ENCODE data around the gene LAMTOR5. TPM values are rescaled to one million over a fixed set of nuclear protein-coding genes. Genes with fewer than 3 reads are reported as not detected.

Gene LAMTOR5
- total and polyA plus RNA-seq, 12 donors, result 209 to 506 (median 248) TPM

DNA sequence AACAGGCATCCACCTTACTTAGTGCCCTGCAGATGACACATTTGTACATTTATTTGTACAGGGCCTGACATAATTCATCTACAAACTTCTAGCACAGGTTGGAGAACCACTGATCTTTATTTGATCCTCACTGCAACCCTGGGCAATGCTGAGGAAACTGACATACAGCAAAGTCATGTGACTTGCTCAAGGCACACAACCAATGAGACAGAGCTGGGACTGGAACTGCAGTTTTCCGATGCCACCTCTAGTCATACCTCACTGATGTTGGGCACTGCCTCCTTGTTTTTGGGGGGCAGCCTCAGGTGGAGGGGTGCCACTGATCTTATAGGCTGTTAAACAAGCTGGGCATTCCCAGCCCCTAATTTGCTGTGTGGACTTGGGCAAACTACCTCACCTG lies 46.8 kb upstream of the LAMTOR5 start:
- no peaks in the 10 kb centered on the region for H3K9me3 ChIP-seq
- ATAC-seq (no peak), DNase-seq (no peak)
- intact Hi-C loops (cut with DNase I), result loop anchor here in 3 of 10 donors (5.0 to 10.0 kb wide), 2 partner anchors 37 to 140 kb away; no protein-coding TSS in a partner anchor
- no peak overlapping the region for H3K4me3 ChIP-seq
- no peaks in the 10 kb centered on the region for H3K4me1 ChIP-seq
- TF ChIP-seq, protein P1, sequence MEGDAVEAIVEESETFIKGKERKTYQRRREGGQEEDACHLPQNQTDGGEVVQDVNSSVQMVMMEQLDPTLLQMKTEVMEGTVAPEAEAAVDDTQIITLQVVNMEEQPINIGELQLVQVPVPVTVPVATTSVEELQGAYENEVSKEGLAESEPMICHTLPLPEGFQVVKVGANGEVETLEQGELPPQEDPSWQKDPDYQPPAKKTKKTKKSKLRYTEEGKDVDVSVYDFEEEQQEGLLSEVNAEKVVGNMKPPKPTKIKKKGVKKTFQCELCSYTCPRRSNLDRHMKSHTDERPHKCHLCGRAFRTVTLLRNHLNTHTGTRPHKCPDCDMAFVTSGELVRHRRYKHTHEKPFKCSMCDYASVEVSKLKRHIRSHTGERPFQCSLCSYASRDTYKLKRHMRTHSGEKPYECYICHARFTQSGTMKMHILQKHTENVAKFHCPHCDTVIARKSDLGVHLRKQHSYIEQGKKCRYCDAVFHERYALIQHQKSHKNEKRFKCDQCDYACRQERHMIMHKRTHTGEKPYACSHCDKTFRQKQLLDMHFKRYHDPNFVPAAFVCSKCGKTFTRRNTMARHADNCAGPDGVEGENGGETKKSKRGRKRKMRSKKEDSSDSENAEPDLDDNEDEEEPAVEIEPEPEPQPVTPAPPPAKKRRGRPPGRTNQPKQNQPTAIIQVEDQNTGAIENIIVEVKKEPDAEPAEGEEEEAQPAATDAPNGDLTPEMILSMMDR (IDR thresholded peaks at IDR 0.05), result no peak
- no peak overlapping the region for H3K27ac ChIP-seq
- WGBS, 2 donors, result 82 to 86% methylated on average over 1 of the region's 1 CpG
- H3K36me3 ChIP-seq, result no peaks in the 10 kb centered on the region
- peaks cover 0 to 37% (median 17%) of the 10 kb centered on the region in 7 donors for H3K27me3 ChIP-seq

DNA sequence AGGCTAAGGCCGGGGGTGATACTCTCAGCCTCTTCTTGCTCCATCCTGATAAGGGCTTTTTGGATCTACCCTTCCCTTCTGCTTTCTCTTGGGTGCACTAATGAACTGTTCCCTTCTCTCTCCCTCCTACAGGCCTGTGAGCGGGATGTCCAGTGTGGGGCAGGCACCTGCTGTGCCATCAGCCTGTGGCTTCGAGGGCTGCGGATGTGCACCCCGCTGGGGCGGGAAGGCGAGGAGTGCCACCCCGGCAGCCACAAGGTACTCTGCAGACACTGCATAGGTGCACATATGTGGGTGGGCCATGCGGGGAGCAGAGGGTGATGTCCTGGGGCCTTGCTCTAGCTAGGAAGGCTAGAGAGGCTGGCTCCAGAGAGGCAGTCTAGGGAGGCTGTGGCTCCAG lies 46.3 kb upstream of the LAMTOR5 start:
- Histone ChIP-seq H3K4me1 (no peaks in the 10 kb centered on the region), H3K9me3 (no peaks in the 10 kb centered on the region), H3K36me3 (no peaks in the 10 kb centered on the region), H3K27me3 (peaks cover 2 to 42% (median 17%) of the 10 kb centered on the region in 7 donors), H3K4me3 (no peak overlapping the region), H3K27ac (no peak overlapping the region)
- TF ChIP-seq, protein P1 (IDR thresholded peaks at IDR 0.05), result no peak
- WGBS, 2 donors, result 88 to 90% methylated on average over 9 of the region's 9 CpGs
- ATAC-seq (no peak), DNase-seq (no peak)
- intact Hi-C loops (cut with DNase I), result loop anchor here in 3 of 10 donors (5.0 to 10.0 kb wide), 2 partner anchors 37 to 139 kb away; no protein-coding TSS in a partner anchor

DNA sequence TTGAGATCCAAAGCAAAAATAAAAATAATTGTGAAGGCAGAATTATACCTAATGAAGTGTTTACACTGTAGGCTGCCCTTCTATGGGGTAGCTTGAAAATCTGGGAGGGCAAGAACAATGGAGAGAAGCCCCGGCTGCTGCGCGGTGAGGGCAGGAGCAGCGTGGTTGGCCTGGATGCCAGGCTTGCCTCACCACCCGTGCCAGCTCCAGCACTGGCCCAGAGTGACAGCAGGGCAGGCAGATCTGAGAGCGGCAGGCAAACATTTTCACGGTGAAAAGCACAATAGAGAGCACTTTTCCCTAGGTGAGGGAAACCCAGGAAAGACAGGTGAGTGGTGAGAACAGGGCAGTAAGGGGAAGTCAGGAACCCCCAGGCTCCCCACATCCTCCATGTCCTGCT lies 44.8 kb upstream of the LAMTOR5 start:
- intact Hi-C loops (cut with DNase I), result loop anchor here in 3 of 10 donors (5.0 to 10.0 kb wide), 2 partner anchors 35 to 138 kb away; no protein-coding TSS in a partner anchor
- TF ChIP-seq, protein P1 (IDR thresholded peaks at IDR 0.05), result no peak
- H3K27me3 ChIP-seq, result peaks cover 4 to 42% (median 18%) of the 10 kb centered on the region in 7 donors
- no peaks in the 10 kb centered on the region for H3K36me3 ChIP-seq
- WGBS, 2 donors, result 62 to 69% methylated on average over 7 of the region's 7 CpGs
- H3K4me3 ChIP-seq, result no peak overlapping the region
- DNase-seq (no peak), ATAC-seq (no peak)
- no peaks in the 10 kb centered on the region for H3K4me1 ChIP-seq
- no peak overlapping the region for H3K27ac ChIP-seq
- H3K9me3 ChIP-seq, result no peaks in the 10 kb centered on the region

DNA sequence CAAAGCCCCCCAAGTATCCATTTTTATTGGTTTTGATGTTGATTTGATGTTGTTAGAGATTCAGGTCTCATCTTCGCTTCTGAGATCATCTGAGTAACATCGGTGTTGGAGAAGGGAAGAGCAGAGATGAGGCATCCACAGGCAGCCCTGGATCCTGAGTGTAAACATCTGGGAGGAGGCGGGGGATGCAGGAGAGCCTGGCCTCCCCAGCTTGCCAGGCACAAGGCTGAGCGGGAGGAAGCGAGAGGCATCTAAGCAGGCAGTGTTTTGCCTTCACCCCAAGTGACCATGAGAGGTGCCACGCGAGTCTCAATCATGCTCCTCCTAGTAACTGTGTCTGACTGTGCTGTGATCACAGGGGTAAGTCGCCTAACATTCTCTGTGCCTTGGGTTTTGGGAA lies 43.4 kb upstream of the LAMTOR5 start, which contains the start of gene PROK1:
Gene PROK1, plus strand, starts transcription at position 221 of the 400 bp plus-strand sequence. Its CDS starts 68 bp downstream, at position 289.
- intact Hi-C loops (cut with DNase I), result loop anchor here in 3 of 10 donors (5.0 to 10.0 kb wide), 2 partner anchors 34 to 136 kb away; no protein-coding TSS in a partner anchor
- H3K36me3 ChIP-seq, result no peaks in the 10 kb centered on the region
- DNase-seq, result no peak
- no peaks in the 10 kb centered on the region for H3K9me3 ChIP-seq
- H3K27me3 ChIP-seq, result peaks cover 5 to 42% (median 18%) of the 10 kb centered on the region in 7 donors
- H3K4me3 ChIP-seq, result no peak within 1 kb of the TSS
- 66 to 69% methylated on average over 8 of the region's 8 CpGs for WGBS, 2 donors
- TF ChIP-seq, protein P1 (IDR thresholded peaks at IDR 0.05), result no peak
- no peak for ATAC-seq
- no peak within 1 kb of the TSS for H3K27ac ChIP-seq
- no peaks in the 10 kb centered on the region for H3K4me1 ChIP-seq
